Duodenal mucosa (tissue), 2 donors: ENCODE measurements around the gene SEMA4D.

Source experiments
- H3K27ac ChIP-seq: one replicate; pipeline ENCODE4 v1.7.0; 2013; ENCODE audit warnings: low read depth, low read length
- H3K27me3 ChIP-seq, 2 donors: one replicate each; pipeline ENCODE4 v1.7.0; 2013; ENCODE audit warnings: low read length in 2 of 2, control low read depth in 1 of 2; ENCODE audit not compliant: insufficient read depth in 2 of 2, control insufficient read depth in 1 of 2
- H3K36me3 ChIP-seq, 2 donors: one replicate each; pipeline ENCODE4 v1.7.0; 2013; ENCODE audit warnings: low read length in 2 of 2, control low read depth in 1 of 2; ENCODE audit not compliant: insufficient read depth in 2 of 2, control insufficient read depth in 1 of 2
- H3K4me1 ChIP-seq, 2 donors: one replicate each; pipeline ENCODE4 v1.7.0; 2013; ENCODE audit warnings: low read length in 2 of 2, control low read depth in 1 of 2; ENCODE audit not compliant: insufficient read depth in 2 of 2, control insufficient read depth in 1 of 2
- H3K4me3 ChIP-seq, 2 donors: one replicate each; pipeline ENCODE4 v1.7.0; 2013; ENCODE audit warnings: low read length in 2 of 2, low read depth in 1 of 2
- H3K9ac ChIP-seq, 2 donors: one replicate each; pipeline ENCODE4 v1.7.0; 2013; ENCODE audit warnings: low read length in 2 of 2, low read depth in 1 of 2
- H3K9me3 ChIP-seq, 2 donors: one replicate each; pipeline ENCODE4 v1.7.0; 2013; ENCODE audit warnings: low read length in 2 of 2, control low read depth in 1 of 2; ENCODE audit not compliant: control insufficient read depth in 1 of 2

Gene SEMA4D

DNA sequence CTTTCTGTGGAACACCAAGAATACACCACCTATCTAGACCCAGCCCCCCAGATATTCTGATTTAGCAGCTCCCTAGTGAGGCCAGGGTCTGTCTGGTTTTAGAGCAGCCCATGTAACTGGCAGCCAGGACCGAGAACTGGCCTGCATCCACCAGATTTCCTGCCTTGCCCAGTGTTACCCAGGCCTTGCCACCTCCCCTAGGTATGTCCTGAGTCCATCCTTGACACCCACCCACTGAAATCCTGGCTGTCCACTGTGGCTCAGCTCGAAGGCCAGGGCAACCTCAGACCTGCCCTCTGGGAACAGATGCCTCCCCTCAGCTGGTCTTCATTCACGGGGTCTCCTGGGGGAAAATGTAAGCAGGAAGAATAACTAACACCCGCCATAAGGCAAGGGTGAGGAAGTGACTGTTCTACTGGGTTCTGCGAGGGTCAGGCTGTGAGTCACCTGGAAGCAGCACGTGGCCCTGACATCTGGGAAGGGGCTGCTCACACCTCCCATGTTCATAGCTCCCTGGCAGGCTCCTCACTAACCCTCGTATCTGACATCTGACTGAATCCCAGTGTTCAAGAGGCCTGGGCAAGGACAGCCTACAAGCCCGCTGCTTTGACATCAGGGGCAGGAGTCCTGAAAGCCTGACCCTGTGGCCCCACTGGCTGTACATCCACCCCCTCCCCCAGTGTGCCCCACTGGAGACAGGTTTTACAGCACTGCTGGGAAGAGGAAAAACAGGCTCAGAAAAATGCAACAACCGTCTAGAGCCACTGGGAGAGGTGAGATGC lies 72.7 kb downstream of the SEMA4D start:
- H3K27me3 ChIP-seq, result no peaks in the 10 kb centered on the region
- H3K4me3 ChIP-seq, result no peak overlapping the region
- H3K27ac ChIP-seq, result peak overlapping the region; percentile 30
- H3K9me3 ChIP-seq, result no peaks in the 10 kb centered on the region
- peaks cover 30 to 57% of the 10 kb centered on the region in 2 donors for H3K4me1 ChIP-seq
- H3K36me3 ChIP-seq, result no peaks in the 10 kb centered on the region
- H3K9ac ChIP-seq, result no peak overlapping the region

DNA sequence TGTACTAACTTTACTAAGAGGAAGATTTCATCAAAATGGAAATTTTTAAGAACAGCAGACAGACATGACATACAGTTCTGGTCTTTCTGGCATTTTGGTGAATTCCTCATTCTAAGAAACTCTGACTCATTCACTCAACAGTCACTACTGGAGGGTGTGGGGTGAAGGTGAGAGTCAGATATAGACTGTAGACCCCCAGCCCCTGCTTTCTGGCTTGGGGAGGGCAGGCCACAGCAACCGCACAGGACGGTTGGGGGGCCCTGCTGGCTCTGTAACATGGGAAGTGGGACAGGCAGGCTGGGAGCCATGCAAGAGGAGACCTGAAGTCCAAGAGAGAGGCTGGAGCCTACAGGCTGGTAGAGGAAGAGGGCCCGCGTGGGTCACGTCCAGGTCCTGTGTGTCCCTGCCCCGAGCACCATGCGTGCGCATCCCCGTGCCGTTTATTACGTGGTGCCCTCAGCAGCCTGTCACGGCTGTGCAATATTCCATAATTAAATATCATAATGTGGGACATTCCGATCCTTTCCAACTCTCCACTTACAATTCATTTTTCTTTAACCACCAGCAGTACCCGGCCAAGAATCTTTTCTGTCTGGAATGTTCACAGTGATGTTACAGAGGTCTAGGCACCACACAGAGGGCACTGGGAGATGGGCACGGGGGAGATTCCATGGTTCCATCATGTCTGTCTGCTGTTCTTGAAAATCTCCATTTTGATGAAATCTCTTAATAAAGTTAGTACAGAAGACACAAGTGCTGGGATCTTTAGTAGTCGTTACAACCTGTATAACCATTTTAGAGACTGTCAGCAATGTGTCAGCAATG lies 75.5 kb downstream of the SEMA4D start:
- Histone ChIP-seq H3K9ac (no peak overlapping the region), H3K4me3 (no peak overlapping the region), H3K4me1 (peaks cover 28 to 54% of the 10 kb centered on the region in 2 donors), H3K36me3 (no peaks in the 10 kb centered on the region), H3K27ac (no peak overlapping the region), H3K27me3 (no peaks in the 10 kb centered on the region), H3K9me3 (no peaks in the 10 kb centered on the region)

DNA sequence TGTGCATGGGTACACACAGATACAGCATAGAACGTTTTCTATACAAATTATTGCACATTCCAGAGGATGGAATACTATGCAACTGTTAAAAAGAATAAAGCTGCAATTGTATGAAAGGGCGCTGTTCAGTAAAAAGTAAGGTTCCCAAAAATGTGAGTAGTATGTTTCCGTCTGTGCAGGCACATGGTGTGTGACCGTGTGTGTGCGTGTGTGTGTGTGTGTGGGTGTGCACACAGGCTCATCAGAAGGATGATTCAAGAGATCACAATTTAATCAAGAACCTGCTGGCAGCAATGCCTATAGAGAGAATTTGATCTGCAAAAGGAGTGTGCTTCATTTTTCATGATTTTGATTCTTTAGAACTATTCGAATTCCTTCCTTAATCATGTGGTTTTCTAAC lies 76.3 kb downstream of the SEMA4D start:
- no peak overlapping the region for H3K27ac ChIP-seq
- no peaks in the 10 kb centered on the region for H3K27me3 ChIP-seq
- H3K9ac ChIP-seq, result no peak overlapping the region
- no peaks in the 10 kb centered on the region for H3K36me3 ChIP-seq
- H3K4me1 ChIP-seq, result peaks cover 25 to 46% of the 10 kb centered on the region in 2 donors
- no peak overlapping the region for H3K4me3 ChIP-seq
- H3K9me3 ChIP-seq, result no peaks in the 10 kb centered on the region

DNA sequence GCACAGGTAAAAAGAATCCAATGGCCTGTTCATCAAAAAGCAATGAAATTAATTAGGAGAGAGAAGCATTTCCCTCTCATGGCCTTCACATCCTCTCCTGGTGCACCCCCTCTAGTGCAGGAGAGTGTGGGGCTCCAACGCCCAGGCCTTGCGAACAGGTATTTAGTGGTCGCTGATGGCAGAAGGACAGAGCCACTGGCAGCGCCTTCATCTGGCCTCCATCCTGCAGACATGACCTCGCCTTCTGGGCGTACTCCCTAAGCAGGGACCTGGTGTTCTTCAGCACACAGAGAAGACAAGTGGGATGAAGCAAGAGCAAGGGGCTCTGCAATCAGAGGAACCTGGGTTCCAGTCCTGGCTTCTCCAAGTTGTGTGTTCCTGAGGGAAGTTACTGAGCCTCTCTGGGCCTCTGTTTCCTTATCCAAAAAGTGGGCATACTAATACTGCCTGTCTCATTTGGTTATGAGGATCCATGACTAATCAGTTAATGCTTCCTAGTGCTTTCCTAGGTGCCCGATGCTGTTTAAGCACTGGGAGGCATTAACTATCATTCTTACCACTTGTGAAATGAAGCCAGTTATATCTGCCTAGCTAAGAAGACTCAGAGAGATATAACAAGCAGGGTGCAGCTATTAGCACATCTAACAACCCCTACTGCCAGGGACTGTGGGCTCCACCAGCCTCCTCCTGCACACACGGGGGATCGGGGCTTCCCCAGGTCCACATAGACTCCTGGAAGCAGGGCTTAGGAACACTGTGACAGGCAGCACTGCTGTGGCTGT lies 77.3 kb downstream of the SEMA4D start:
- Histone ChIP-seq H3K4me1 (peaks cover 15 to 41% of the 10 kb centered on the region in 2 donors), H3K4me3 (no peak overlapping the region), H3K9ac (no peak overlapping the region), H3K9me3 (no peaks in the 10 kb centered on the region), H3K27ac (no peak overlapping the region), H3K27me3 (no peaks in the 10 kb centered on the region), H3K36me3 (peaks cover 0 to 5% of the 10 kb centered on the region in 2 donors)

DNA sequence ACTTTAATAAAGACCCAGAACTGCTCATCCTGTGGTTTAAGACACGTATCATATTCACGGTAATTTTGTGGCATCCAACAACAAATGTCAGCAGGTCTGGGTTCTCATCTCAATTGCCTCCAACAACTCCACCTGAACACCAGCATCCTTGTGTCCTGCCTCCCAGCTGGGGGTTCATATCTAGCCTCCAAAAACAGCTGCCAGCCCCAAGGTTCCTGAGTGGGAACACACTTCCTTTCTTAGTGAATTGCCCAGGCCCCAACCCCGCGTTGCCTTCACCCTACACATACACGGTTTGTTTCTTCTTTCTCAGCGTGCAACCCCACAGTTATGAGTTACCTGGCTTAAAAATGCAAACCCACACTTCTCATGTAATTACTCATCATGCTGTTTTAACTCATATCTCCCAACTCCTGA lies 77.9 kb downstream of the SEMA4D start:
- no peak overlapping the region for H3K4me3 ChIP-seq
- H3K27me3 ChIP-seq, result no peaks in the 10 kb centered on the region
- H3K27ac ChIP-seq, result no peak overlapping the region
- H3K9ac ChIP-seq, result no peak overlapping the region
- H3K36me3 ChIP-seq, result peaks cover 0 to 5% of the 10 kb centered on the region in 2 donors
- H3K9me3 ChIP-seq, result no peaks in the 10 kb centered on the region
- H3K4me1 ChIP-seq, result peaks cover 11 to 35% of the 10 kb centered on the region in 2 donors

DNA sequence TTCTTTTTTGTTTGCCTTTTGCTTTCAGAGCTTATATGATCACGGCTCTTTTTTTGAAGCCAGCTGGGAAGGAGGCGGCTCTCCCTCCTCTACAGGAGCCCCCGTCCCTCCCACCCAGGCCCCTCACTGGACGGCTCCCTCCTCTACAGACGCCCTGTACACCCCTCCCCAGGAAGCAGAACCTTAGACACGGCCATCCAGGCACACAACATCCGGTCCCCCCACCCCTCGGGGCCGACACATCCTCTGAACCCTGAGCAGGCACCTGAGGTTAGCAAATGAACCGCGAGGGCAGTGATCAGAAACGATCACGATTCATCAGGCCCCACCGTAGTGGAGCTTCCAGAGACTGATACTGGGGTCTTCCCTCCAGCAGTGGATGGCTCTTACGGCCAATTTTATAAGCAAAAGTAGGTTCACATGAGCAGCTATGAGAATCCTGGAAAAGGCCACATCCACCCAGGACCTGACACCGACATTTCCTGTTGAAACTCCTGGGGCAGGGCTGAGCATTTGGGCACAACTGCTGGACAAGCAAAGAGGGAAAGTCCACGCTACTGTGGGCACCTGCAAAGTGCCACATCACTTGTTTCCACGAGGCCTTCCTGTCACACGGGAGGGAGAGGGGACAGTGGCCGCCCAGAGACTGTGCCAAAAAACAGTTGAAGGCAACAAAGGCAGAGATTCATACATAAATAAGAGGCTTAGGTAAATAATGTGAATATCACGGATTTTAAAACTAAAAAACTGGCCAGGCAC lies 78.9 kb downstream of the SEMA4D start:
- Histone ChIP-seq H3K27ac (no peak overlapping the region), H3K9ac (no peak overlapping the region), H3K9me3 (no peaks in the 10 kb centered on the region), H3K4me3 (no peak overlapping the region), H3K27me3 (no peaks in the 10 kb centered on the region), H3K4me1 (peaks cover 11 to 29% of the 10 kb centered on the region in 2 donors), H3K36me3 (peaks cover under 1 to 9% of the 10 kb centered on the region in 2 donors)

DNA sequence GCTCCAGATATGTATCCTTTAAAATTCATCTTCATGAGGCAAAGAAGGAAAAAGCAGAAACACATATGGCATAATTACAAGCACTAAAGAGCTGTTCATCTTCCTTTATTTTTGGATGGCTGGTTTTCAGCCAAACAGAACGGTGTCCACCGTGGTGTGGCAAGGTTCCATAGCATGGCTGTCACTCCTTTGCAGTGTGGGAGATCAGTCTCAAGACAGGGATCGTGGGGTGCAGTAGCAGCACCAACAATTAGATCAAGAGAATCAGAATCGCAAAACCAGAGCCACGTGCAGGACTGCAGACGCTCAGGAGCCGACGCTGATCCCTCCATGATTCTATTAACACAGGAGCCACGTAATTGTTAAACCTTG lies 79.5 kb downstream of the SEMA4D start:
- Histone ChIP-seq H3K27ac (no peak overlapping the region), H3K9ac (no peak overlapping the region), H3K9me3 (no peaks in the 10 kb centered on the region), H3K4me3 (no peak overlapping the region), H3K36me3 (peaks cover 7 to 11% of the 10 kb centered on the region in 2 donors), H3K27me3 (no peaks in the 10 kb centered on the region), H3K4me1 (peaks cover 11 to 29% of the 10 kb centered on the region in 2 donors)

DNA sequence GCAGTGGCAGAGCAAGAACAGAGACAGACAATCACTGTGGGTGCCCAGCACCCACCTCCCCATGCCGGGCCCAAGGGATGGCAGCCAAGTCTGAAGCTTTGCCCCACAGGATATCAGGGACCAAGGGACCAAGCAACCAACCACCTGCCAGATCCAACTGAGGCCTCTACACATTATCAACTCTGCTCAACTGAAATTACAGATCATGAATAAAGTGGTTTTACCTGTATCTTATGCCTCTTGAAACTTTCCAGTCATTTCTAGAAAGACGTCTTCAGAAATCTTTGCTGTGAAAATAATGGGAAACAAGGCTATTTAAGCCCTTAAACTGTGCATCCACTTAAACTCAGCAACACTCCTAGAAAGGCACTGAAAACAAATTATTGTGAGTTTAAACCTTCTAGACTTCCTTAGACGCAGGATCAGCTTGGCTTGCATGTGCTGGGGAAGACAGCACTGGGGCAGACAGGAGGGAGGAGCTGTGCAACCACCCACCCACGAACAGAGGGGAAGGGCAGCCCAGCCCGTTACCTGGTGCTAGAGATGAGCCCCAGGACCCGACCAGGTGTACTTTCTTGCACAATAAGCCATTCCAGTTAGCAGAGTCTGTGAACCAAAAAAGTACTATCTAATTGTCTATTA lies 80.0 kb downstream of the SEMA4D start:
- H3K4me1 ChIP-seq, result peaks cover 11 to 29% of the 10 kb centered on the region in 2 donors
- no peaks in the 10 kb centered on the region for H3K27me3 ChIP-seq
- H3K36me3 ChIP-seq, result peaks cover 9 to 15% of the 10 kb centered on the region in 2 donors
- no peak overlapping the region for H3K27ac ChIP-seq
- H3K4me3 ChIP-seq, result peak overlapping the region in 1 of 2 donors; percentile 29
- no peak overlapping the region for H3K9ac ChIP-seq
- no peaks in the 10 kb centered on the region for H3K9me3 ChIP-seq

DNA sequence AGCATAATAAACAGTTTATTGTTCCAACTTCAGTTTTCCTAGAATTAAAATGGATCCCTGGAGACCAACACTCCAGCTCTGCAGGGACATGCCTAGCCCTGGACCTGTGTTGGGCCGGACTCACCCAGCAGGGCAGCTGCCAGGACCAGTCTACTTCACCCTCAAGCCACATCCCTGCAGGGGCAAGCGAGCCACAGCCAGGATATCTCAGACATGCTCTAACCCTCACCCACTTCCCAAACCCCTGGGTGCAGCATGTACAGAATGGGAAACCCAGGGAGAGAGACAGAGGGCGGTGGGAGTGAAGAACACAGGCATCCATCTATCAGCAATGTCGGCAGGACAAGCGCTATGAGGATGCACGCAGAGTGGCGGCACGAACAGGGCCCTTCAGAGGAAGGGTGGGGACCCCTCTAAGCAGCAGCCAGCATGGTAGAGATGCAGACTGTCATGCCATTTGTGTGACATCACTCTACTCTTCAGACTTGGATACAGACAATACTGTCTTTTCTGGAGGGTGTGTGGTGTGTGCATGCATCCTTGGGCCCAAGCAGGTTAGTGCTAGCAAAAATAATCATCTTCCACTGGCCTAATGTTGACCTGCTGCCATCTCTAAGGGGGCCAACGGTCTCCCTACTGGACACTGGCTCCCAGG lies 83.1 kb downstream of the SEMA4D start:
- Histone ChIP-seq H3K27ac (no peak overlapping the region), H3K4me3 (no peak overlapping the region), H3K27me3 (no peaks in the 10 kb centered on the region), H3K36me3 (peaks cover 9 to 15% of the 10 kb centered on the region in 2 donors), H3K9me3 (no peaks in the 10 kb centered on the region), H3K9ac (no peak overlapping the region), H3K4me1 (peaks cover 11 to 25% of the 10 kb centered on the region in 2 donors)
